ENCODE data around the gene OBSCN.

Gene OBSCN

GRCh38 chr1:228289239-228289849 lies 81.5 kb downstream of the OBSCN start:
- no peak for DNase-seq (ENCODE audit: low read depth in 2 of 2)

GRCh38 chr1:228289996-228290881 lies 82.4 kb downstream of the OBSCN start:
- DNase-seq (ENCODE audit: low read depth in 2 of 2) = no peak

- no peak for DNase-seq (ENCODE audit: low read depth in 2 of 2)
These were observed 84.2 kb downstream of the OBSCN start for GRCh38 chr1:228291906-228292608.

DNA sequence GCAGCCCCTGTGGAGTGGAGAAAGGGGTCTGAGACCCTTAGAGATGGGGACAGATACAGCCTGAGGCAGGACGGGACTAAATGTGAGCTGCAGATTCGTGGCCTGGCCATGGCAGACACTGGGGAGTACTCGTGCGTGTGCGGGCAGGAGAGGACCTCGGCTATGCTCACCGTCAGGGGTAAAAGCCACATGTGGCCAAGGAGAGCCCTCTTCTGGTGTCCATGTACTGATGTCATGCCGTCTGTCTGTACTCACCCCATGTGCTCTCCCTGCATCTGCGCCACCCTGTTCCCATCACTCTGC lies 84.7 kb downstream of the OBSCN start:
- no peak for DNase-seq (ENCODE audit: low read depth in 2 of 2)

DNA sequence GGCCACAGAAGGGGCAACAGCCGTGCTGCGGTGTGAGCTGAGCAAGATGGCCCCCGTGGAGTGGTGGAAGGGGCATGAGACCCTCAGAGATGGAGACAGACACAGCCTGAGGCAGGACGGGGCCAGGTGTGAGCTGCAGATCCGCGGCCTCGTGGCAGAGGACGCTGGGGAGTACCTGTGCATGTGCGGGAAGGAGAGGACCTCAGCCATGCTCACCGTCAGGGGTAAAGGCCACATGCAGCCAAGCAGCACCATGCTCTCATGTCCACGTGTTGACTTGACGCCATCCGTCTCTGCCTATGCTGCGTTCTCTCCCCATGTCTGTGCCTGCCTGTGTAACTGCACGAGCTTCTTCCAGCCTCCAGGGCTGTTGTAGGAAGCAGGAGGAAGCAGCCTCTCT lies 85.5 kb downstream of the OBSCN start:
- DNase-seq (ENCODE audit: low read depth in 2 of 2) = no peak

- DNase-seq (ENCODE audit: low read depth in 2 of 2) = no peak
These were observed 86.1 kb downstream of the OBSCN start for GRCh38 chr1:228293816-228294500.

DNA sequence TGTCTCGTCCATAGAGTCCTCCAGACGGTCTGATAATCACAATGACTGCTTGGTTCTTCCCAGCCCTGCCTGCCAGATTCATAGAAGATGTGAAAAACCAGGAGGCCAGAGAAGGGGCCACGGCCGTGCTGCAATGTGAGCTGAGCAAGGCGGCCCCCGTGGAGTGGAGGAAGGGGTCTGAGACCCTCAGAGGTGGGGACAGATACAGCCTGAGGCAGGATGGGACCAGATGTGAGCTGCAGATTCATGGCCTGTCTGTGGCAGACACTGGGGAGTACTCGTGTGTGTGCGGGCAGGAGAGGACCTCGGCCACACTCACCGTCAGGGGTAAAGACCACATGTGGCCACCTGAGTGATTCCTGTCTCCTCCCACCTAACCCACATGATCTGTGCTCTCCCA lies 86.9 kb downstream of the OBSCN start:
- no peak for DNase-seq (ENCODE audit: low read depth in 2 of 2)

DNA sequence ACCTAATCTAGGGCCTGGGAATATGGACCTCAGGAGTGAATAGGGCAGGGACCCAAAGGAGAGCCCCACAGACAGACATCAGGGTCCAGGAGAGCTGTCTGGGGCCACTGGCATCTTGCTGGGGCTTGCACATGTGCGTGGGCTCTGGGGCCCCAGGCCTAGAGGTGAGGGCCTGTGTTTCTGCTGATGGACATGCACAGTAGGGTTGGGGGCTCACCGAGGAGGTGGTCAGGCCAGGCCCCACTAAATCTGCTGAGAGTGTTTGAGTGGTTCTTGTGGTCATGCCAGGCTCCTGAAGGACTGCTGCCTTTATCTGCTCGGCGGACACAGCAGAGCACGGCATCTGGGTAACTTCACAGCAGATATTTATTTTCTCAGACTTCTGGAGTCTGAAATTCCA lies 87.4 kb downstream of the OBSCN start:
- DNase-seq (ENCODE audit: low read depth in 2 of 2) = no peak

- no peak for DNase-seq (ENCODE audit: low read depth in 2 of 2)
These were observed 88.1 kb downstream of the OBSCN start for GRCh38 chr1:228295981-228296380.

DNA sequence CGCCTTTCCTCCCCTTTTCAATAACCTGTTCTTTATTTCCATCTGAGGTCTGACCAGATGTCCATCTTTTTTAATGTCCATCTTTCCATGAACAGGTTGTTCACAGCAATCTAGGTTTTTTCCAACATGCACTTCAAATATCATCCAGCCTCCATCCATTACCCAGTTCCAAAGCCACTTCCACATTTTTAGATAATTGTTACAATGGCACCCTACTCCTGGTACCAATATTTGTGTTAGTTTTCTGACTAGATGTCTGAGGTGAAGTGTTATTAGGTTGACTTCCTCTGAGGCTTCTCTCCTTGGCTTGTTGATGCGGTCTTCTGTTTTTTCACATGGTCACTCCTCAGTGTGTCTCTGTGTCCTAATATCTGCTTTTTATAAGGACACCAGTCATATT lies 89.4 kb downstream of the OBSCN start:
- DNase-seq (ENCODE audit: low read depth in 2 of 2) = no peak

DNA sequence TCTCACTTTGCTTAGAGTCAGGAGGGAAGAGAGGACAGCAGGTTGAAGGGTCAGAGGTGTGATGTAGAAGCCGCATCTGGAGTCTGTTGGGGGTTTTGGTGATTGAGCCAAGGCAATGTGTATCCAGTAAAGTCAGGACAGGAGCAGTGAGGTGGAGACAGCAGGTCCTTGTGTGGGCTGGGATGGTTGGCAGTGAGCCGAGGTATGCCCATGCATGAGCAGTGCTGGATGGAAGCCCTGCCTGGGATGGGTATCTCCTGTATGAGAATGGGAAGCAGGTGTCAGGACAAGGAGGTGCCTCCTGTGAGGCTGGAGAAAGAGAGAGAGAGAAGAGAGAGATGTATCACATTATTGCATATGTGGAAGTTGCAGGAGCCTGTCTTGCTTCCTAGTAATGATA lies 90.0 kb downstream of the OBSCN start:
- no peak for DNase-seq (ENCODE audit: low read depth in 2 of 2)

DNA sequence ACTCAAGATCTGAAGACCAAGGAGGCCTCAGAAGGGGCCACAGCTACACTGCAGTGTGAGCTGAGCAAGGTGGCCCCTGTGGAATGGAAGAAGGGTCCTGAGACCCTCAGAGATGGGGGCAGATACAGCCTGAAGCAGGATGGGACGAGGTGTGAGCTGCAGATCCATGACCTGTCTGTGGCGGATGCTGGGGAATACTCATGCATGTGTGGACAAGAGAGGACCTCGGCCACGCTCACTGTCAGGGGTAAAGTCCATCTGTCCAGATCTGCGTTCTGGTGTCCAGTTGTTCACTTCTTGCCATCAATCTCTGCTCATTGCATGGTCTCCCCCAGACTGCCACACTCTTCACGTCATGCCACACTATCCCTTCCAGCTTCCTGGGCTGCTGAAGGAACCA lies 90.6 kb downstream of the OBSCN start:
- DNase-seq (ENCODE audit: low read depth in 2 of 2) = no peak

GRCh38 chr1:228299211-228299610 lies 91.4 kb downstream of the OBSCN start:
- no peak for DNase-seq (ENCODE audit: low read depth in 2 of 2)

GRCh38 chr1:228299901-228300300 lies 92.1 kb downstream of the OBSCN start:
- no peak for DNase-seq (ENCODE audit: low read depth in 2 of 2)

DNA sequence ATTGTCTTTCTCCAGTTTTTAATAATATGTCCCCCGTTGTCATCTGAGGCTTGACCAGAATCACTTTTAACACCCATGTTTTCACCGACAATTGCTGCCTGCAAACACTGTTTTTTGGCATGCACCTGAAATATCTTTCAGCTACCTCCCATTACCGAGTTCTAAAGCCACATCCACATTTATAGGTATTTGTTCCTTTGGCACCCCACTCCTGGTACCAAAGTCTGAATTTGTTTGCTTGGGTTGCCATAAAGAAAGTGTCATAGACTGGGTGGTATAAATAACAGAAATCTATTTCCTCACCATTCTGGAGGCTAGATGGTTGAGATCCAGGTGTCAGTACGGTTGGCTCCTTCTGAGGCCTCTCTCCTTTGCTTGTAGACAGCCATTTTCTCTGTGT lies 94.2 kb downstream of the OBSCN start:
- DNase-seq (ENCODE audit: low read depth in 2 of 2) = no peak

DNA sequence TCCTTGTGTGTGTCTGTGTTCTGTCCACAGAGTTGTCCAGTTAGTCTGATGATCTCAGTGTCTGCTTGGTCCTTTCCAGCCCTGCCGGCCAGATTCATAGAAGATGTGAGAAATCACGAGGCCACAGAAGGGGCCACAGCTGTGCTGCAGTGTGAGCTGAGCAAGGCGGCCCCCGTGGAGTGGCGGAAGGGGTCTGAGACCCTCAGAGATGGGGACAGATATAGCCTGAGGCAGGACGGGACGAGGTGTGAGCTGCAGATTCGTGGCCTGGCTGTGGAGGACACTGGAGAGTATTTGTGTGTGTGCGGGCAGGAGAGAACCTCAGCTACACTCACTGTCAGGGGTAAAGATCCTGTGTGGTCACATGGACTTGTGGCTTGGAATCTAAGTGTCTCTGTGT lies 95.8 kb downstream of the OBSCN start:
- DNase-seq (ENCODE audit: low read depth in 2 of 2) = no peak

GRCh38 chr1:228304225-228304624 lies 96.4 kb downstream of the OBSCN start:
- DNase-seq (ENCODE audit: low read depth in 2 of 2) = no peak

- DNase-seq (ENCODE audit: low read depth in 2 of 2) = no peak
These were observed 97.0 kb downstream of the OBSCN start for GRCh38 chr1:228304766-228305395.

DNA sequence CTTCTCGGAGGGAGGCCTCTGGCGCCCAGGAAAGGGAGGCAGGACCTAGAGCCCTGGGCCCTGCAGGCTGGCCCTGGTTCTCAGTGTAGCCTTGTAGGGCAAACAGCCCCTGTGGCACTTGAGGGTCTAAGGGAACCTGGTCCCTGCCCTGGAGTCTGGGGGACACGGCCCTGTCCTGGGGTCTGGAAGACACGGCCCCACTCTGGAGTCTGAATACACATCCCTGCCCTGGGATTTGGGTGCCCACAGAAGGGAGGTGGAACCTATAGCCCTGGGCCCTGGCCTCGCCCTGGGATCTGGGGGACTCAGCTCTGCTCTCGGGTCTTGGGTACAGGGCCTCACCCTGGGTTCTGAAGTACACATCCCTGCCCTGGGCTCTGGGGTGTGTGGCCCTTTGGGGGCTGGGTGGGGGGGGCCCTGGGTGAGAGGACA lies 97.9 kb downstream of the OBSCN start:
- DNase-seq (ENCODE audit: low read depth in 2 of 2) = no peak

DNA sequence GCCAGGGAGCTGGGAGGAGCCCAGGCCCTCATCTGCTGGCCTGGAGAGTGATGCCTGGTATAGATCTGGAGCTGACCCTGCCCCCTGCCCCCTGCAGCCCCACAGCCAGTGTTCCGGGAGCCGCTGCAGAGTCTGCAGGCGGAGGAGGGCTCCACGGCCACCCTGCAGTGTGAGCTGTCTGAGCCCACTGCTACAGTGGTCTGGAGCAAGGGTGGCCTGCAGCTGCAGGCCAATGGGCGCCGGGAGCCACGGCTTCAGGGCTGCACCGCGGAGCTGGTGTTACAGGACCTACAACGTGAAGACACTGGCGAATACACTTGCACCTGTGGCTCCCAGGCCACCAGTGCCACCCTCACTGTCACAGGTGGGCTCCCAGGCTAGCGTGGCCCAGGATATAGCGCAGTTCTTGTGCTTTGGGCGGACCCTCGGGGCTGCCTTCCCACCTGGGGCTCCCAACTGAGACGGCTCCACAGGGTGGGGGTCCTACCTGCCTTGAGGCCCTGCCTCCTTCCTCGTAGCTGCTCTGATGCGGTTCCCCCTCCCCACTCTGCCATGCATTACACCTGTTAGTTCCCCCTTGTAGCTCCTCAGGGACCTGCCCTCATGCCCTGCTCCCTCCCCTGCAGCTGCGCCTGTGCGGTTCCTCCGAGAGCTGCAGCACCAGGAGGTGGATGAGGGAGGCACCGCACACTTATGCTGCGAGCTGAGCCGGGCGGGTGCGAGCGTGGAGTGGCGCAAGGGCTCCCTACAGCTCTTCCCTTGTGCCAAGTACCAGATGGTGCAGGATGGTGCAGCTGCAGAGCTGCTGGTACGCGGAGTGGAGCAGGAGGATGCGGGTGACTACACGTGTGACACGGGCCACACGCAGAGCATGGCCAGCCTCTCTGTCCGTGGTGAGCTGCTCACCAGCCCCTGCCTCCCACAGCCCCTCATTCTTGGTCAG lies 98.7 kb downstream of the OBSCN start:
- no peak for DNase-seq (ENCODE audit: low read depth in 2 of 2)

Data from activated CD4-positive, alpha-beta T cell treated with anti-CD3 and anti-CD28 coated beads for 24 hours (primary cell).